ENCODE results near the gene SLC31A1.

- TF ChIP-seq CTCF (IDR thresholded peaks at IDR 0.05; ENCODE audit: low read depth, low read length, poor library complexity, severe bottlenecking), result no peak
- TF ChIP-seq EZH2phosphoT487 (IDR thresholded peaks at IDR 0.05; ENCODE audit: borderline replicate concordance, low read length), result no peak
These were observed at the start of gene SLC31A1, which contains the start of gene FKBP15 for GRCh38 chr9:113221003-113221799.

Measured in DOHH2 (cell line).